ENCODE measurements around the gene GP1BA. TPM values are rescaled to one million over a fixed set of nuclear protein-coding genes. Genes with fewer than 3 reads are reported as not detected.
"Not testable (repeated sequence)": the region's sequence is repeated elsewhere in the genome, so short reads cannot be mapped to it uniquely, and the experiment has no call there.

Gene GP1BA
- total RNA-seq, 1 donor from 2014 or later = under 0.01 TPM

- Histone ChIP-seq H3K27me3 (ENCODE audit: control insufficient read depth in 3 of 3, insufficient read depth in 3 of 3, low read length in 3 of 3) (no peaks in the 10 kb centered on the region), H3K27ac (ENCODE audit: low read depth, low read length) (no peak overlapping the region), H3K9ac (ENCODE audit: low read depth in 1 of 3, low read length in 3 of 3) (no peak overlapping the region), H3K4me1 (ENCODE audit: control insufficient read depth in 3 of 3, insufficient read depth in 3 of 3, low read length in 3 of 3) (no peaks in the 10 kb centered on the region), H3K9me3 (ENCODE audit: control insufficient read depth in 3 of 3, low read length in 3 of 3) (no peaks in the 10 kb centered on the region), H3K4me3 (ENCODE audit: low read length in 3 of 3) (no peak overlapping the region), H3K36me3 (ENCODE audit: control insufficient read depth in 3 of 3, insufficient read depth in 3 of 3, low read length in 3 of 3) (no peaks in the 10 kb centered on the region)
These were observed 12.5 kb upstream of the GP1BA start for GRCh38 chr17:4919511-4920047.

DNA sequence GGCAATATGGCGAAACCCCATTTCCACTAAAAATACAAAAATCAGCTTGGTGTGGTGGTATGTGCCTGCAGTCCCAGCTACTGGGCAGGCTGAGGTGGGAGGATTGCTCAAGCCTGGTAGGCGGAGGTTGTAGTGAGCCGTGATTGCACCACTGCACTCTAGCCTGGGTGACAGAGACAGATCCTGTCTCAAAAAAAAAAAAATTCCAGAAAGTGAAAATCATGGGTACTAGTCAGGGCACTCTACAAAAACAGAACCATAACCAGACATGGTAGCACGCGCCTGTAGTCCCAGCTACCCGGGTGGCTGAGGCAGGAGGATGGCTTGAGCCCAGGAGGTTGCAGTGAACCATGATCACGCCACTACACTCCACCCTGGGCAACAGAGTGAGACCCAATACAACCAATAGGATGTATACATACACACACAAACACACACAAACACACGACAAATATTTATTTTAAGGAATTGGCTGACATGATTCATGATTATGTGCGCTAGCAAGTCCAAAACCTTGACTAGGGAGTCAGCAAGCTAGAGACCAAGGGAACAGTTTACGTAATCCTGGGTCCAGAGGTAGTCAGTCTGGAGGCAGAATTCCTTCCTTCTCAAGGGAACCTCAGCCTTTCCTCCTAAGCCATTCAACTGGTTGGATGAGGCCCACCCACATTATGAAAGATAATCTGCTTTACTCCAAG lies 11.6 kb upstream of the GP1BA start:
- Histone ChIP-seq H3K36me3 (ENCODE audit: control insufficient read depth in 3 of 3, insufficient read depth in 3 of 3, low read length in 3 of 3) (no peaks in the 10 kb centered on the region), H3K27me3 (ENCODE audit: control insufficient read depth in 3 of 3, insufficient read depth in 3 of 3, low read length in 3 of 3) (no peaks in the 10 kb centered on the region), H3K4me3 (ENCODE audit: low read length in 3 of 3) (no peak overlapping the region), H3K9me3 (ENCODE audit: control insufficient read depth in 3 of 3, low read length in 3 of 3) (no peaks in the 10 kb centered on the region), H3K9ac (ENCODE audit: low read depth in 1 of 3, low read length in 3 of 3) (no peak overlapping the region), H3K27ac (ENCODE audit: low read depth, low read length) (no peak overlapping the region), H3K4me1 (ENCODE audit: control insufficient read depth in 3 of 3, insufficient read depth in 3 of 3, low read length in 3 of 3) (no peaks in the 10 kb centered on the region)

- no peak overlapping the region for H3K27ac ChIP-seq (ENCODE audit: low read depth, low read length)
- H3K36me3 ChIP-seq (ENCODE audit: control insufficient read depth in 3 of 3, insufficient read depth in 3 of 3, low read length in 3 of 3) = no peaks in the 10 kb centered on the region
- no peaks in the 10 kb centered on the region for H3K4me1 ChIP-seq (ENCODE audit: control insufficient read depth in 3 of 3, insufficient read depth in 3 of 3, low read length in 3 of 3)
- no peaks in the 10 kb centered on the region for H3K27me3 ChIP-seq (ENCODE audit: control insufficient read depth in 3 of 3, insufficient read depth in 3 of 3, low read length in 3 of 3)
- H3K9ac ChIP-seq (ENCODE audit: low read depth in 1 of 3, low read length in 3 of 3) = no peak overlapping the region
- no peak overlapping the region for H3K4me3 ChIP-seq (ENCODE audit: low read length in 3 of 3)
- no peaks in the 10 kb centered on the region for H3K9me3 ChIP-seq (ENCODE audit: control insufficient read depth in 3 of 3, low read length in 3 of 3)
These were observed 10.8 kb upstream of the GP1BA start for GRCh38 chr17:4921320-4921719.

- H3K9ac ChIP-seq (ENCODE audit: low read depth in 1 of 3, low read length in 3 of 3); H3K4me3 ChIP-seq (ENCODE audit: low read length in 3 of 3); H3K9me3 ChIP-seq (ENCODE audit: control insufficient read depth in 3 of 3, low read length in 3 of 3); H3K27me3 ChIP-seq (ENCODE audit: control insufficient read depth in 3 of 3, insufficient read depth in 3 of 3, low read length in 3 of 3); H3K27ac ChIP-seq (ENCODE audit: low read depth, low read length); H3K36me3 ChIP-seq (ENCODE audit: control insufficient read depth in 3 of 3, insufficient read depth in 3 of 3, low read length in 3 of 3); H3K4me1 ChIP-seq (ENCODE audit: control insufficient read depth in 3 of 3, insufficient read depth in 3 of 3, low read length in 3 of 3): not testable (repeated sequence)
These were observed 5.3 kb upstream of the GP1BA start for GRCh38 chr17:4926577-4927335.

- H3K27ac ChIP-seq (ENCODE audit: low read depth, low read length) = no peak overlapping the region
- H3K4me1 ChIP-seq (ENCODE audit: control insufficient read depth in 3 of 3, insufficient read depth in 3 of 3, low read length in 3 of 3) = peaks cover under 1 to 3% (median under 1%) of the 10 kb centered on the region in 3 donors
- H3K27me3 ChIP-seq (ENCODE audit: control insufficient read depth in 3 of 3, insufficient read depth in 3 of 3, low read length in 3 of 3) = no peaks in the 10 kb centered on the region
- H3K36me3 ChIP-seq (ENCODE audit: control insufficient read depth in 3 of 3, insufficient read depth in 3 of 3, low read length in 3 of 3) = peaks cover 0 to 4% (median 3%) of the 10 kb centered on the region in 3 donors
- H3K9me3 ChIP-seq (ENCODE audit: control insufficient read depth in 3 of 3, low read length in 3 of 3) = no peaks in the 10 kb centered on the region
- H3K9ac ChIP-seq (ENCODE audit: low read depth in 1 of 3, low read length in 3 of 3) = no peak overlapping the region
- H3K4me3 ChIP-seq (ENCODE audit: low read length in 3 of 3) = no peak overlapping the region
These were observed 3.2 kb upstream of the GP1BA start for GRCh38 chr17:4928881-4929280.

- H3K27ac ChIP-seq (ENCODE audit: low read depth, low read length) = no peak overlapping the region
These were observed 679 bp downstream of the GP1BA start for GRCh38 chr17:4932756-4933155.

GRCh38 chr17:4933646-4934045 lies 1.6 kb downstream of the GP1BA start:
- Histone ChIP-seq H3K27ac (ENCODE audit: low read depth, low read length) (no peak overlapping the region), H3K9ac (ENCODE audit: low read depth in 1 of 3, low read length in 3 of 3) (peak overlapping the region in 1 of 3 donors; percentile 60), H3K4me3 (ENCODE audit: low read length in 3 of 3) (no peak overlapping the region), H3K9me3 (ENCODE audit: control insufficient read depth in 3 of 3, low read length in 3 of 3) (no peaks in the 10 kb centered on the region), H3K4me1 (ENCODE audit: control insufficient read depth in 3 of 3, insufficient read depth in 3 of 3, low read length in 3 of 3) (peaks cover 41 to 44% (median 43%) of the 10 kb centered on the region in 3 donors), H3K36me3 (ENCODE audit: control insufficient read depth in 3 of 3, insufficient read depth in 3 of 3, low read length in 3 of 3) (peaks cover 19 to 30% (median 29%) of the 10 kb centered on the region in 3 donors), H3K27me3 (ENCODE audit: control insufficient read depth in 3 of 3, insufficient read depth in 3 of 3, low read length in 3 of 3) (no peaks in the 10 kb centered on the region)

More at GRCh38 chr17:4932756-4933155, 679 bp downstream of the GP1BA start:
- Histone ChIP-seq H3K4me3 (ENCODE audit: low read length in 3 of 3) (no peak overlapping the region), H3K9ac (ENCODE audit: low read depth in 1 of 3, low read length in 3 of 3) (no peak overlapping the region), H3K9me3 (ENCODE audit: control insufficient read depth in 3 of 3, low read length in 3 of 3) (no peaks in the 10 kb centered on the region), H3K36me3 (ENCODE audit: control insufficient read depth in 3 of 3, insufficient read depth in 3 of 3, low read length in 3 of 3) (peaks cover 12 to 22% (median 21%) of the 10 kb centered on the region in 3 donors), H3K27me3 (ENCODE audit: control insufficient read depth in 3 of 3, insufficient read depth in 3 of 3, low read length in 3 of 3) (no peaks in the 10 kb centered on the region), H3K4me1 (ENCODE audit: control insufficient read depth in 3 of 3, insufficient read depth in 3 of 3, low read length in 3 of 3) (peaks cover 32 to 35% (median 34%) of the 10 kb centered on the region in 3 donors)

DNA sequence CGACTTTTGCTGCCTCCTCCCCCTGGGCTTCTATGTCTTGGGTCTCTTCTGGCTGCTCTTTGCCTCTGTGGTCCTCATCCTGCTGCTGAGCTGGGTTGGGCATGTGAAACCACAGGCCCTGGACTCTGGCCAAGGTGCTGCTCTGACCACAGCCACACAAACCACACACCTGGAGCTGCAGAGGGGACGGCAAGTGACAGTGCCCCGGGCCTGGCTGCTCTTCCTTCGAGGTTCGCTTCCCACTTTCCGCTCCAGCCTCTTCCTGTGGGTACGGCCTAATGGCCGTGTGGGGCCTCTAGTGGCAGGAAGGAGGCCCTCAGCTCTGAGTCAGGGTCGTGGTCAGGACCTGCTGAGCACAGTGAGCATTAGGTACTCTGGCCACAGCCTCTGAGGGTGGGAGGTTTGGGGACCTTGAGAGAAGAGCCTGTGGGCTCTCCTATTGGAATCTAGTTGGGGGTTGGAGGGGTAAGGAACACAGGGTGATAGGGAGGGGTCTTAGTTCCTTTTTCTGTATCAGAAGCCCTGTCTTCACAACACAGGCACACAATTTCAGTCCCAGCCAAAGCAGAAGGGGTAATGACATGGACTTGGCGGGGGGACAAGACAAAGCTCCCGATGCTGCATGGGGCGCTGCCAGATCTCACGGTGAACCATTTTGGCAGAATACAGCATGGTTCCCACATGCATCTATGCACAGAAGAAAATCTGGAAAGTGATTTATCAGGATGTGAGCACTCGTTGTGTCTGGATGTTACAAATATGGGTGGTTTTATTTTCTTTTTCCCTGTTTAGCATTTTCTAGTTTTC lies 2.3 kb downstream of the GP1BA start:
- H3K27me3 ChIP-seq (ENCODE audit: control insufficient read depth in 3 of 3, insufficient read depth in 3 of 3, low read length in 3 of 3) = no peaks in the 10 kb centered on the region
- H3K36me3 ChIP-seq (ENCODE audit: control insufficient read depth in 3 of 3, insufficient read depth in 3 of 3, low read length in 3 of 3) = peaks cover 19 to 35% (median 30%) of the 10 kb centered on the region in 3 donors
- H3K4me3 ChIP-seq (ENCODE audit: low read length in 3 of 3) = no peak overlapping the region
- peaks cover 48 to 52% (median 50%) of the 10 kb centered on the region in 3 donors for H3K4me1 ChIP-seq (ENCODE audit: control insufficient read depth in 3 of 3, insufficient read depth in 3 of 3, low read length in 3 of 3)
- H3K9ac ChIP-seq (ENCODE audit: low read depth in 1 of 3, low read length in 3 of 3) = peak overlapping the region; percentile 36 to 60 (median 58)
- H3K27ac ChIP-seq (ENCODE audit: low read depth, low read length) = no peak overlapping the region
- H3K9me3 ChIP-seq (ENCODE audit: control insufficient read depth in 3 of 3, low read length in 3 of 3) = no peaks in the 10 kb centered on the region

- no peak overlapping the region for H3K27ac ChIP-seq (ENCODE audit: low read depth, low read length)
These were observed 3.6 kb downstream of the GP1BA start for GRCh38 chr17:4935650-4936049.

More at GRCh38 chr17:4935650-4936049, 3.6 kb downstream of the GP1BA start:
- peak overlapping the region in 1 of 3 donors; percentile 99 for H3K9ac ChIP-seq (ENCODE audit: low read depth in 1 of 3, low read length in 3 of 3)
- H3K4me1 ChIP-seq (ENCODE audit: control insufficient read depth in 3 of 3, insufficient read depth in 3 of 3, low read length in 3 of 3) = peaks cover 50 to 56% (median 54%) of the 10 kb centered on the region in 3 donors
- no peaks in the 10 kb centered on the region for H3K9me3 ChIP-seq (ENCODE audit: control insufficient read depth in 3 of 3, low read length in 3 of 3)
- no peak overlapping the region for H3K4me3 ChIP-seq (ENCODE audit: low read length in 3 of 3)
- peaks cover 19 to 34% (median 29%) of the 10 kb centered on the region in 3 donors for H3K36me3 ChIP-seq (ENCODE audit: control insufficient read depth in 3 of 3, insufficient read depth in 3 of 3, low read length in 3 of 3)
- no peaks in the 10 kb centered on the region for H3K27me3 ChIP-seq (ENCODE audit: control insufficient read depth in 3 of 3, insufficient read depth in 3 of 3, low read length in 3 of 3)
